HEK293 (cell line): ENCODE results near the gene SH3BP5.

Experiments
- GFI1B ChIP-seq: fragments of 450-650 bp; formaldehyde crosslinking; IDR thresholded peaks from 2 replicates; pipeline ENCODE4 v1.5.1; 2016; ENCODE audit warnings: missing biosample characterization, missing genetic modification characterization
- GLI2 ChIP-seq: fragments of 450-650 bp; formaldehyde crosslinking; IDR thresholded peaks from 2 replicates; pipeline ENCODE4; 2017; ENCODE audit warnings: missing biosample characterization, missing genetic modification characterization, low read depth, borderline replicate concordance
- GLIS1 ChIP-seq: fragments of 450-650 bp; formaldehyde crosslinking; IDR thresholded peaks from 2 replicates; pipeline ENCODE4 v1.5.1; 2016; ENCODE audit warnings: missing biosample characterization, missing genetic modification characterization
- KLF8 ChIP-seq: fragments of 450-650 bp; formaldehyde crosslinking; IDR thresholded peaks from 2 replicates; pipeline ENCODE4 v1.5.1; 2016; ENCODE audit warnings: missing biosample characterization, missing genetic modification characterization
- PATZ1 ChIP-seq: fragments of 450-650 bp; formaldehyde crosslinking; IDR thresholded peaks from 2 replicates; pipeline ENCODE4 v1.5.1; 2016; ENCODE audit warnings: missing biosample characterization, missing genetic modification characterization
- PRDM10 ChIP-seq: fragments of 450-650 bp; formaldehyde crosslinking; IDR thresholded peaks from 2 replicates; pipeline ENCODE4 v1.5.1; 2016; ENCODE audit warnings: missing biosample characterization, missing genetic modification characterization
- PRDM6 ChIP-seq: fragments of 450-650 bp; formaldehyde crosslinking; IDR thresholded peaks from 2 replicates; pipeline ENCODE4 v1.5.1; 2017; ENCODE audit warnings: missing biosample characterization, missing genetic modification characterization
- TRIM28 ChIP-seq: IDR thresholded peaks from 2 replicates; pipeline ENCODE4 v1.6.1; 2011; ENCODE audit warnings: low read length, control low read depth, borderline replicate concordance
- WT1 ChIP-seq: fragments of 450-650 bp; formaldehyde crosslinking; IDR thresholded peaks from 2 replicates; pipeline ENCODE4 v1.5.1; 2016; ENCODE audit warnings: missing biosample characterization, missing genetic modification characterization
- ZBTB20 ChIP-seq: fragments of 450-650 bp; formaldehyde crosslinking; IDR thresholded peaks from 2 replicates; pipeline ENCODE4 v1.5.1; 2016; ENCODE audit warnings: missing biosample characterization, missing genetic modification characterization
- ZBTB21 ChIP-seq: fragments of 450-650 bp; formaldehyde crosslinking; IDR thresholded peaks from 2 replicates; pipeline ENCODE4 v1.5.1; 2017; ENCODE audit warnings: missing biosample characterization, missing genetic modification characterization
- ZBTB48 ChIP-seq: fragments of 450-650 bp; formaldehyde crosslinking; IDR thresholded peaks from 2 replicates; pipeline ENCODE4 v1.5.1; 2016; ENCODE audit warnings: missing biosample characterization, missing genetic modification characterization
- ZFP37 ChIP-seq: fragments of 450-650 bp; formaldehyde crosslinking; IDR thresholded peaks from 2 replicates; pipeline ENCODE4 v1.5.1; 2016; ENCODE audit warnings: missing biosample characterization, missing genetic modification characterization
- ZNF174 ChIP-seq: fragments of 450-650 bp; formaldehyde crosslinking; IDR thresholded peaks from 2 replicates; pipeline ENCODE4 v1.5.0; 2017; ENCODE audit warnings: missing biosample characterization, mild to moderate bottlenecking, missing genetic modification characterization
- ZNF184 ChIP-seq: fragments of 450-650 bp; IDR thresholded peaks from 2 replicates; pipeline ENCODE4 v1.5.1; 2018; ENCODE audit warnings: missing biosample characterization, mild to moderate bottlenecking, missing genetic modification characterization
- ZNF26 ChIP-seq: fragments of 450-650 bp; formaldehyde crosslinking; IDR thresholded peaks from 2 replicates; pipeline ENCODE4 v1.5.1; 2016; ENCODE audit warnings: missing biosample characterization, missing genetic modification characterization
- ZNF335 ChIP-seq: fragments of 450-650 bp; formaldehyde crosslinking; conservative IDR thresholded peaks from 2 replicates; pipeline ENCODE4 v1.5.1; 2016; ENCODE audit warnings: missing biosample characterization, missing genetic modification characterization
- ZNF362 ChIP-seq: fragments of 450-650 bp; formaldehyde crosslinking; IDR thresholded peaks from 2 replicates; pipeline ENCODE4 v1.5.1; 2016; ENCODE audit warnings: missing biosample characterization, missing genetic modification characterization
- ZNF366 ChIP-seq: fragments of 450-650 bp; formaldehyde crosslinking; conservative IDR thresholded peaks from 2 replicates; pipeline ENCODE4 v1.5.1; 2016; ENCODE audit warnings: missing biosample characterization, missing genetic modification characterization
- ZNF416 ChIP-seq: fragments of 450-650 bp; formaldehyde crosslinking; IDR thresholded peaks from 2 replicates; pipeline ENCODE4 v1.5.1; 2016; ENCODE audit warnings: missing biosample characterization, missing genetic modification characterization
- ZNF423 ChIP-seq: fragments of 450-650 bp; formaldehyde crosslinking; IDR thresholded peaks from 2 replicates; pipeline ENCODE4 v1.5.1; 2016; ENCODE audit warnings: missing biosample characterization, missing genetic modification characterization
- ZNF621 ChIP-seq: fragments of 450-650 bp; formaldehyde crosslinking; IDR thresholded peaks from 2 replicates; pipeline ENCODE4 v1.5.1; 2017; ENCODE audit warnings: missing biosample characterization, missing genetic modification characterization
- ZNF623 ChIP-seq: fragments of 450-650 bp; formaldehyde crosslinking; IDR thresholded peaks from 2 replicates; pipeline ENCODE4 v1.5.1; 2016; ENCODE audit warnings: missing biosample characterization, missing genetic modification characterization
- ZNF660 ChIP-seq: fragments of 450-650 bp; IDR thresholded peaks from 2 replicates; pipeline ENCODE4 v1.5.1; 2018; ENCODE audit warnings: missing biosample characterization, mild to moderate bottlenecking, missing genetic modification characterization
- ZNF785 ChIP-seq: fragments of 450-650 bp; formaldehyde crosslinking; IDR thresholded peaks from 2 replicates; pipeline ENCODE4 v1.5.1; 2016; ENCODE audit warnings: missing biosample characterization, missing genetic modification characterization
- ZNF830 ChIP-seq: fragments of 450-650 bp; IDR thresholded peaks from 2 replicates; pipeline ENCODE4 v1.5.0; 2018; ENCODE audit warnings: missing biosample characterization, missing genetic modification characterization, low read depth, mild to moderate bottlenecking, moderate library complexity
- ZNF837 ChIP-seq: fragments of 450-650 bp; formaldehyde crosslinking; IDR thresholded peaks from 2 replicates; pipeline ENCODE4 v1.5.1; 2016; ENCODE audit warnings: missing biosample characterization, missing genetic modification characterization
- TF ChIP-seq, protein P1 (sequence below): fragments of 450-650 bp; formaldehyde crosslinking; IDR thresholded peaks from 2 replicates; pipeline ENCODE4 v1.5.1; 2017; ENCODE audit warnings: missing biosample characterization, mild to moderate bottlenecking, missing genetic modification characterization, moderate library complexity

SH3BP5 gene

GRCh38 chr3:15310491-15311370 is 21.7 kb downstream of the SH3BP5 start (continued):
- TF ChIP-seq PRDM10 = peak; percentile 64
- 0 out of 2 replicates have a peak, but pooled peaks have one; percentile 48 for TF ChIP-seq ZNF660 (tag by site-specific recombination)
- TF ChIP-seq, protein P1, sequence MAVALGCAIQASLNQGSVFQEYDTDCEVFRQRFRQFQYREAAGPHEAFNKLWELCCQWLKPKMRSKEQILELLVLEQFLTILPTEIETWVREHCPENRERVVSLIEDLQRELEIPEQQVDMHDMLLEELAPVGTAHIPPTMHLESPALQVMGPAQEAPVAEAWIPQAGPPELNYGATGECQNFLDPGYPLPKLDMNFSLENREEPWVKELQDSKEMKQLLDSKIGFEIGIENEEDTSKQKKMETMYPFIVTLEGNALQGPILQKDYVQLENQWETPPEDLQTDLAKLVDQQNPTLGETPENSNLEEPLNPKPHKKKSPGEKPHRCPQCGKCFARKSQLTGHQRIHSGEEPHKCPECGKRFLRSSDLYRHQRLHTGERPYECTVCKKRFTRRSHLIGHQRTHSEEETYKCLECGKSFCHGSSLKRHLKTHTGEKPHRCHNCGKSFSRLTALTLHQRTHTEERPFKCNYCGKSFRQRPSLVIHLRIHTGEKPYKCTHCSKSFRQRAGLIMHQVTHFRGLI (tag by site-specific recombination) = no peak
- TF ChIP-seq ZNF830 (tag by site-specific recombination) = no peak
- TF ChIP-seq GLI2 (tag by site-specific recombination) = no peak
- no peak for TF ChIP-seq ZNF837
- TF ChIP-seq ZFP37 (tag by site-specific recombination) = no peak
- no peak for TF ChIP-seq ZNF174 (tag by site-specific recombination)
- TF ChIP-seq ZNF335 (tag by site-specific recombination) = peak; percentile 28; the same call in 1 of the 2 replicates
- 0 out of 2 replicates have a peak, but pooled peaks have one; percentile 27 for TF ChIP-seq ZBTB48 (tag by site-specific recombination)
- TF ChIP-seq GLIS1 (tag by site-specific recombination) = peak; percentile 81
- no peak for TF ChIP-seq PATZ1 (tag by site-specific recombination)
- peak; percentile 15; the same call in 1 of the 2 replicates for TF ChIP-seq ZNF184 (tag by site-specific recombination)
- TF ChIP-seq ZBTB21 = no peak
- no peak for TF ChIP-seq ZBTB20 (tag by site-specific recombination)
- peak; percentile 96 for TF ChIP-seq PRDM6
- no peak for TF ChIP-seq ZNF423 (tag by site-specific recombination)
- TF ChIP-seq ZNF785 (tag by site-specific recombination) = no peak
- no peak; the same call in 1 of the 2 replicates for TF ChIP-seq TRIM28
- TF ChIP-seq GFI1B (tag by site-specific recombination) = no peak
- no peak for TF ChIP-seq ZNF621
- TF ChIP-seq ZNF623 = no peak
- no peak for TF ChIP-seq ZNF362 (tag by site-specific recombination)
- TF ChIP-seq WT1 (tag by site-specific recombination) = peak; percentile 56; the same call in 1 of the 2 replicates
- TF ChIP-seq KLF8 (tag by site-specific recombination) = 0 out of 2 replicates have a peak, but pooled peaks have one; percentile 36
- no peak for TF ChIP-seq ZNF416 (tag by site-specific recombination)
- TF ChIP-seq ZNF366 = no peak; the same call in 1 of the 2 replicates
- no peak for TF ChIP-seq ZNF26 (tag by site-specific recombination)
